ENCODE measurements around the gene CDC14B.

Gene CDC14B

DNA sequence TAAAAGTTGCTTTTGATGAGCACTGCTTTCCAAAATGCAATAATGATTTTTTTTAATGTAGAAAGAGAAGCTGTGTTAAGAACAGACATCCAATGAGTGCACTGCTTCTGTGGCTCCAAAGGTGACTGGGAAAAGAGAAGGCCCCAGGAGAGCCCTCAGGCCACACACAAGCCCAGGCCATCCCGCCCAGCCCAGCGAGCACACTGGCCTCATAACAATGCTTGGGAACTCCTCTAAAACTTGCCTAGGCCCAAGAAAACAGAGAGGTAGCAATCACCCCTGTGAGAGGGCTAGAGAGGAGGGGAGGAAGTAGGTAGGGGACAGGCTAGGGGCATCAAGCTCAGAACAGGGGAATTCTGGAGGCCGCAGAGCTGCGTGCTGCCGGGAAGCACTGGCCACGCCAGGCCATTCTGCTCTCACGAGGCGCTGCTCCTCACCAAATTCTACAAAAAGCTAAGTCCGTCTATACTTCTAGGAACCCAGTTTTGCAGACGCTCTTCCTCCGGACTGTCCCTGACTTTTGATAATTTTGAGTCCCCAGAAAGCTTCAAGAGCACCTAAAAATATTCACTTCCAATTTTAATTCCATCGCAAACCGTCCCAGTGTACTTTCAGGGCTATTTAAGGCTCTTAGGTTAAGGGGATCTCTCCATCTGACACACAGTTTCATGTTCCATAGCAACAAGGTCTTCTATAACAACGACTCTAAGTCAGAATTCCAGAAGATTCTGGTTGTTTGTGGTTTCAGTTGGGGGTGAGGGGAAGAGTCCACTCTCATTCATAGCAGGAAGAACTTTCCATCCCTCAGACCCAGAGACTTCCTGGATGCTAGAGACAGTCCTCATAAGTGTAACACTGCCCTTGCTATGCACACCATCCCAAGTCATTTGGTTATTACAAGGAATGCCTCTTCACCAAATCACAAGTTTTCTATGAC, 118.7 kb downstream of the CDC14B start:
- in situ Hi-C loops (cut with HindIII; ENCODE audit: low sequenced_read_pairs), result no loop called here
- H3K4me3 ChIP-seq (ENCODE audit: low read depth, low read length), result no peak overlapping the region
- TF ChIP-seq, protein P1, sequence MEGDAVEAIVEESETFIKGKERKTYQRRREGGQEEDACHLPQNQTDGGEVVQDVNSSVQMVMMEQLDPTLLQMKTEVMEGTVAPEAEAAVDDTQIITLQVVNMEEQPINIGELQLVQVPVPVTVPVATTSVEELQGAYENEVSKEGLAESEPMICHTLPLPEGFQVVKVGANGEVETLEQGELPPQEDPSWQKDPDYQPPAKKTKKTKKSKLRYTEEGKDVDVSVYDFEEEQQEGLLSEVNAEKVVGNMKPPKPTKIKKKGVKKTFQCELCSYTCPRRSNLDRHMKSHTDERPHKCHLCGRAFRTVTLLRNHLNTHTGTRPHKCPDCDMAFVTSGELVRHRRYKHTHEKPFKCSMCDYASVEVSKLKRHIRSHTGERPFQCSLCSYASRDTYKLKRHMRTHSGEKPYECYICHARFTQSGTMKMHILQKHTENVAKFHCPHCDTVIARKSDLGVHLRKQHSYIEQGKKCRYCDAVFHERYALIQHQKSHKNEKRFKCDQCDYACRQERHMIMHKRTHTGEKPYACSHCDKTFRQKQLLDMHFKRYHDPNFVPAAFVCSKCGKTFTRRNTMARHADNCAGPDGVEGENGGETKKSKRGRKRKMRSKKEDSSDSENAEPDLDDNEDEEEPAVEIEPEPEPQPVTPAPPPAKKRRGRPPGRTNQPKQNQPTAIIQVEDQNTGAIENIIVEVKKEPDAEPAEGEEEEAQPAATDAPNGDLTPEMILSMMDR (IDR thresholded peaks at IDR 0.05; ENCODE audit: low read depth, low read length, missing control alignments), result no peak
- DNase-seq (ENCODE audit: low read depth), result no peak

DNA sequence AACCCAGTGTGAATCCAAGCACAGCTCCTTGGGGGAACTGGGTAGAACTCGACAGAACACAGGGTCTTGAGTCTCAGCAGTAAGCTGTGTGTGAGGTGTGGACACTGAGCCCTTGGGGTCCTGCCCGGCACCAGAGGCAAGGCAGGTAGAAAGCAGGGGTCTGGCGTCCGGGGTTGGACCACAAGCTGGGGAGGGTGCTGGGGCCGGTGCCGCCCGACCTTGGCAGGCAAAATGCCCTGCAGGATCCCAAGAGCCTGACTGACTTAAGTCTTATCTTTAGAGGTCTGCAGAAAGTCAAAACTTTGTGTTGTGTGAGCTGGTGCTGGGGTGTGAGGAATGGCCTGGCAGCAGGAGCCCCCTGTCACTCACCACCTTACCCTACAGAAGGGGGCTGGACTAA, 120.4 kb downstream of the CDC14B start:
- TF ChIP-seq, protein P1 (IDR thresholded peaks at IDR 0.05; ENCODE audit: low read depth, low read length, missing control alignments), result no peak
- no peak for DNase-seq (ENCODE audit: low read depth)
- H3K4me3 ChIP-seq (ENCODE audit: low read depth, low read length), result no peak overlapping the region
- in situ Hi-C loops (cut with HindIII; ENCODE audit: low sequenced_read_pairs), result no loop called here

DNA sequence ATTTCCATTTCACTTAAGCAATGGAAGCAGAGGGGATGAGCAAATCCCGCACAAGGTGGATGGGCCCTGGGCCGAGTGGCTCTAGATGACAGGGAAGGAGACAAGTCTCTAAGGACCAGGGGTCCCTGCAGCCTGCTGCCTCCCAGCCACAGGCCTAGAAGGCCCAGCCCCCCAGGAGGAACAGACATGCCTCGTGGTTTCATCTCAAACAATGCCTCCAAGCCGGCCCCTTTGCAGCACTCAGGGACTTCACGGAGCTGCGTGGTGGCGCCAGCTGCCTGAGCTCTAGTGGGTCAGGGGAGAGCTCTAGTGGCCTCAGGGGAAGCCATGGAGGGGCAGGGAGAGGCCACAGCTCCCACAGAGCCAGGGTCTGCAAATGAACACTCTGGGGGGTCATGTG, 120.8 kb downstream of the CDC14B start:
- in situ Hi-C loops (cut with HindIII; ENCODE audit: low sequenced_read_pairs), result no loop called here
- H3K4me3 ChIP-seq (ENCODE audit: low read depth, low read length), result no peak overlapping the region
- TF ChIP-seq, protein P1 (IDR thresholded peaks at IDR 0.05; ENCODE audit: low read depth, low read length, missing control alignments), result no peak
- DNase-seq (ENCODE audit: low read depth), result no peak

DNA sequence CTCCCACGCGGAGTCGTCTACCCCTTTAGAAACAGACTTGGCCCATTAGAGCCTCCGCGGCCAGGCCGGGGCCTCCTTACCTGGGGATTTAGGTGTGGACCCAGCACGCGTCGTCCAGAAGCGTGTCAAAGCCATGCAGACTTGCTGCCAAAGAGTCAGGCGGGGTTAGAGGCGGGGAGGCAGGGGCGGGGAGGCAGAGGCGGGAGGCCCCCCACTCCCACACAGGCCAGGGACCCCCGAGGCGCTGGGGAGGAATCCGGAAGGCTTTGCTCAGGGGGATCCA, 122.6 kb downstream of the CDC14B start:
- H3K4me3 ChIP-seq (ENCODE audit: low read depth, low read length), result no peak overlapping the region
- TF ChIP-seq, protein P1 (IDR thresholded peaks at IDR 0.05; ENCODE audit: low read depth, low read length, missing control alignments), result no peak
- in situ Hi-C loops (cut with HindIII; ENCODE audit: low sequenced_read_pairs), result no loop called here
- no peak for DNase-seq (ENCODE audit: low read depth)

DNA sequence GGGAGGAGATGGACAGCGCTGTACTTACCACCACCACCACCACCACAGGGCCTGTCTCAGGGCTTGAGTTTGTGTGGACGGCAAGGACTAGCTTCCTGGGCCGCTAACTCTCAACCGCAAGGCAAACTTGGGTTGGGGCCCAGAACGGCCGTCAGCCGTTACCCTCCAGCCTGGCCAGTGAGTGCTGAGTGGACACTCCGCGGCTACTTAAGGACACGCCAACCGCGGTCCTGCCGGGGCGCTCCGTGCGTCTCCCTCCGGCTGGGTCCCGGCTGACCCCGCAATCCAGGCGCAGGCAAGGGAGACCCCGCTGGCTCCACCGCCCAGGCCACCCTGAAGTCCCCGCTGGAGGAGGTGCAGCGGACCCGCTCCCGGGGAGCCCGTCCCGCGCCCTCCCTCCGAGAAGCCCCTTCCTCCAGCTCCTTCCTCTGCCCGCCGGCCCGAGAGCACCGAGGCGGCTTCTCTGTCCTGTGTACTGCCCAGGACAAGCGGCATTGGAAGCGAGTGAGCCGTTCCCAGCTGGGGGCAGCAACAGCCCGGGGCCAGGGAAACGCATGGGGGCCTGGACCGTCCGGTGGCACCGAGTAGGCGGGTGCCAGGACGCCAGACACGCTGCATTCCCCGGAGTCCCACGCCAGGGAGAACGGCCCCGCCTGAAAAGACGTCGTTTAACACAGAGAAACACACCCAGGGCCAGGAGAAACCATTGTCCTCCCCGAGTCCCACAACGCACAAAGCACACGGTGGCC, 123.1 kb downstream of the CDC14B start:
- no peak for DNase-seq (ENCODE audit: low read depth)
- in situ Hi-C loops (cut with HindIII; ENCODE audit: low sequenced_read_pairs), result no loop called here
- TF ChIP-seq, protein P1 (IDR thresholded peaks at IDR 0.05; ENCODE audit: low read depth, low read length, missing control alignments), result no peak

DNA sequence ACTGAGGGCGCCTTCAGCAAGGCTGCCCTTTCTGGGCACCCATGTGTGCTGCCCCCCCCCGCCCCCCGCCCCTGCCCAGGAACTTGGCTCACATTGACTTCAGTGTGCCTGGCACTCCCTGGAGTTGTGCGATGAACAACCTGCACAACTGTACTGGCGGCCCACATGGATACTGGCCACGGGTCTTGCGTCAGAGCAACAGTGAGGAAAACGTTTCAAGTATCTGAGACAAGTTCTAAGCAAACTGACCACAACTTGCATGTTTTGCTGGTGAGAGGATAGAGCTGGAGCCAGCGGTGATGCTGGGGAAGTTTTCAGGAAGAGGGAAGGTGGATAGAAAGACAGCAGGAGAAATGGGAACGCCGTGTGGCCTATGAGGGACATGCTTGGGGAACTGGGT, 124.3 kb downstream of the CDC14B start:
- TF ChIP-seq, protein P1 (IDR thresholded peaks at IDR 0.05; ENCODE audit: low read depth, low read length, missing control alignments), result no peak
- in situ Hi-C loops (cut with HindIII; ENCODE audit: low sequenced_read_pairs), result no loop called here
- no peak overlapping the region for H3K4me3 ChIP-seq (ENCODE audit: low read depth, low read length)
- DNase-seq (ENCODE audit: low read depth), result peak; percentile 63

More for the DNA sequence above, 123.1 kb downstream of the CDC14B start:
- H3K4me3 ChIP-seq (ENCODE audit: low read depth, low read length), result no peak overlapping the region
